Panc1 (cell line): ENCODE data around the gene TBC1D17. TPM values are rescaled to one million over a fixed set of nuclear protein-coding genes. Genes with fewer than 3 reads are reported as not detected.
A peak's percentile ranks its signal among the peaks of the same experiment; 100 is the strongest.

Experiments
- ATAC-seq: fragments of 200-7000 bp; cut with Tn5 transposase; 2 replicates; pipeline ENCODE4 v1.9.1; 2020; ENCODE audit warnings: mild to moderate bottlenecking, moderate library complexity
- BruUV-seq: library from RNA; stranded (reverse); fragments of 400-500 nt; replicated peaks from 2 replicates; lab custom pipeline; 2021; lab: Mats Ljungman, UMichigan
- CTCF ChIA-PET: fragments of 300-600 bp; sonication (Branson Sonifier 250); formaldehyde crosslinking; loops from one replicate; lab custom pipeline; 2022; ENCODE audit warnings: antibody characterized with exemption; lab: Charles Lee
- POLR2A ChIA-PET: fragments of 300-600 bp; sonication (Branson Sonifier 250); formaldehyde crosslinking; loops from one replicate; lab custom pipeline; 2022; ENCODE audit warnings: antibody characterized with exemption; lab: Charles Lee
- DNase-seq: peaks from one replicate; pipeline ENCODE4 v3.0.0-alpha.2; 2010; ENCODE audit warnings: low read depth, low spot score
- H3K27ac ChIP-seq: 2 replicates; pipeline ENCODE4 v1.5.1; 2011; ENCODE audit warnings: mild to moderate bottlenecking, low read length, inconsistent platforms
- H3K27me3 ChIP-seq: fragments of 200-500 bp; sonication (Bioruptor generic); 2 replicates; pipeline ENCODE4 v1.6.0; 2014; ENCODE audit warnings: low read length, inconsistent platforms; ENCODE audit not compliant: control insufficient read depth, insufficient read depth
- H3K36me3 ChIP-seq: fragments of 200-500 bp; sonication (Bioruptor generic); 2 replicates; pipeline ENCODE4 v1.5.1; 2014; ENCODE audit warnings: inconsistent platforms, mild to moderate bottlenecking, low read length, moderate library complexity; ENCODE audit not compliant: control insufficient read depth, insufficient read depth
- H3K4me1 ChIP-seq: 2 replicates; pipeline ENCODE4 v1.5.1; 2011; ENCODE audit warnings: inconsistent platforms, mild to moderate bottlenecking, low read length, moderate library complexity; ENCODE audit not compliant: control insufficient read depth, insufficient read depth
- H3K4me3 ChIP-seq, 2 experiments: 2 replicates each; pipeline ENCODE4 v1.5.1; 2011 to 2012; ENCODE audit warnings: low read depth in 2 of 2, low read length in 2 of 2, mild to moderate bottlenecking in 2 of 2, inconsistent platforms in 1 of 2, moderate library complexity in 1 of 2
- H3K9me3 ChIP-seq: fragments of 200-500 bp; sonication (Bioruptor generic); 2 replicates; pipeline ENCODE4 v1.5.1; 2014; ENCODE audit warnings: low read depth, mild to moderate bottlenecking, inconsistent platforms, low read length, moderate library complexity; ENCODE audit not compliant: control insufficient read depth, insufficient read depth
- CTCF ChIP-seq: fragments of 450-650 bp; IDR thresholded peaks from 2 replicates; pipeline ENCODE4 v1.5.1; 2017; ENCODE audit warnings: mild to moderate bottlenecking
- POLR2AphosphoS5 ChIP-seq: IDR thresholded peaks from 2 replicates; pipeline ENCODE4 v1.6.1; 2012; ENCODE audit warnings: mild to moderate bottlenecking, low read depth, low read length, moderate library complexity
- SIN3A ChIP-seq: IDR thresholded peaks from 2 replicates; pipeline ENCODE4 v1.6.1; 2012; ENCODE audit warnings: low read depth, mild to moderate bottlenecking, low read length, moderate library complexity, borderline replicate concordance; ENCODE audit not compliant: insufficient read depth
- TCF7L2 ChIP-seq: IDR thresholded peaks from 2 replicates; pipeline ENCODE4 v1.6.1; 2011; ENCODE audit warnings: mild to moderate bottlenecking, low read depth, low read length, inconsistent platforms
- in situ Hi-C: cut with HindIII; loops from 2 replicates; pipeline ENCODE4 v1.10.0; 2016; ENCODE audit warnings: low sequenced_read_pairs, low pct_unique_long_range_greater_than_20kb
- intact Hi-C: fragments of 100-400 bp; cut with micrococcal nuclease; formaldehyde crosslinking; loops from one replicate; pipeline ENCODE4 v1.10.0; 2022; ENCODE audit not compliant: unreplicated experiment
- total RNA-seq: library from RNA; stranded (reverse); gene quantifications from one replicate; pipeline ENCODE4 v1.2.1, GENCODE V29; 2021; ENCODE audit not compliant: unreplicated experiment
- TF ChIP-seq, protein P1 (sequence below), 2 experiments: IDR thresholded peaks; 2 replicates each; pipeline ENCODE4 v1.6.1; 2011 to 2012; ENCODE audit warnings: low read depth in 2 of 2, control low read depth in 1 of 2, low read length in 1 of 2, mild to moderate bottlenecking in 1 of 2, moderate library complexity in 1 of 2; ENCODE audit not compliant: insufficient read depth in 1 of 2

The TBC1D17 gene
- total RNA-seq, 1 experiment from 2014 or later = 43.2 TPM

- BruUV-seq = no TSS peak
- intact Hi-C loops (no loop called here), in situ Hi-C loops (no loop called here)
- no peak overlapping the region for H3K4me3 ChIP-seq
- no peaks in the 10 kb centered on the region for H3K27me3 ChIP-seq
- H3K36me3 ChIP-seq = peaks cover 5% of the 10 kb centered on the region; the same call in 1 of the 2 replicates
- no peak for DNase-seq
- no peak overlapping the region; the same call in 1 of the 2 replicates for H3K27ac ChIP-seq
- ATAC-seq = no peak
- no peaks in the 10 kb centered on the region for H3K9me3 ChIP-seq
- TF ChIP-seq, protein P1, sequence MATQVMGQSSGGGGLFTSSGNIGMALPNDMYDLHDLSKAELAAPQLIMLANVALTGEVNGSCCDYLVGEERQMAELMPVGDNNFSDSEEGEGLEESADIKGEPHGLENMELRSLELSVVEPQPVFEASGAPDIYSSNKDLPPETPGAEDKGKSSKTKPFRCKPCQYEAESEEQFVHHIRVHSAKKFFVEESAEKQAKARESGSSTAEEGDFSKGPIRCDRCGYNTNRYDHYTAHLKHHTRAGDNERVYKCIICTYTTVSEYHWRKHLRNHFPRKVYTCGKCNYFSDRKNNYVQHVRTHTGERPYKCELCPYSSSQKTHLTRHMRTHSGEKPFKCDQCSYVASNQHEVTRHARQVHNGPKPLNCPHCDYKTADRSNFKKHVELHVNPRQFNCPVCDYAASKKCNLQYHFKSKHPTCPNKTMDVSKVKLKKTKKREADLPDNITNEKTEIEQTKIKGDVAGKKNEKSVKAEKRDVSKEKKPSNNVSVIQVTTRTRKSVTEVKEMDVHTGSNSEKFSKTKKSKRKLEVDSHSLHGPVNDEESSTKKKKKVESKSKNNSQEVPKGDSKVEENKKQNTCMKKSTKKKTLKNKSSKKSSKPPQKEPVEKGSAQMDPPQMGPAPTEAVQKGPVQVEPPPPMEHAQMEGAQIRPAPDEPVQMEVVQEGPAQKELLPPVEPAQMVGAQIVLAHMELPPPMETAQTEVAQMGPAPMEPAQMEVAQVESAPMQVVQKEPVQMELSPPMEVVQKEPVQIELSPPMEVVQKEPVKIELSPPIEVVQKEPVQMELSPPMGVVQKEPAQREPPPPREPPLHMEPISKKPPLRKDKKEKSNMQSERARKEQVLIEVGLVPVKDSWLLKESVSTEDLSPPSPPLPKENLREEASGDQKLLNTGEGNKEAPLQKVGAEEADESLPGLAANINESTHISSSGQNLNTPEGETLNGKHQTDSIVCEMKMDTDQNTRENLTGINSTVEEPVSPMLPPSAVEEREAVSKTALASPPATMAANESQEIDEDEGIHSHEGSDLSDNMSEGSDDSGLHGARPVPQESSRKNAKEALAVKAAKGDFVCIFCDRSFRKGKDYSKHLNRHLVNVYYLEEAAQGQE (IDR thresholded peaks at IDR 0.05; ENCODE audit: insufficient read depth in 1 of 2, low read depth in 2 of 2, low read length in 1 of 2) = no peak
- no peak for TF ChIP-seq TCF7L2
- no peak for TF ChIP-seq POLR2AphosphoS5
- TF ChIP-seq CTCF = no peak
- no peak for TF ChIP-seq SIN3A
- ChIA-PET CTCF (no interaction called here), POLR2A (no interaction called here)
- peaks cover 25% of the 10 kb centered on the region for H3K4me1 ChIP-seq
These were observed 6.0 kb upstream of the TBC1D17 start for GRCh38 chr19:49871349-49871985.

GRCh38 chr19:49872245-49873128 lies 5.0 kb upstream of the TBC1D17 start:
- ChIA-PET POLR2A (no interaction called here), CTCF (no interaction called here)
- H3K4me1 ChIP-seq = peaks cover 25% of the 10 kb centered on the region
- H3K36me3 ChIP-seq = peaks cover 5% of the 10 kb centered on the region; the same call in 1 of the 2 replicates
- H3K27me3 ChIP-seq = no peaks in the 10 kb centered on the region
- no peaks in the 10 kb centered on the region for H3K9me3 ChIP-seq
- in situ Hi-C loops = no loop called here
- DNase-seq = no peak
- TF ChIP-seq POLR2AphosphoS5 (no peak), TCF7L2 (no peak), SIN3A (no peak), CTCF (no peak)
- TF ChIP-seq, protein P1 (IDR thresholded peaks at IDR 0.05; ENCODE audit: insufficient read depth in 1 of 2, low read depth in 2 of 2, low read length in 1 of 2) = no peak
- H3K27ac ChIP-seq = peak overlapping the region; percentile 40
- intact Hi-C loops = no loop called here
- H3K4me3 ChIP-seq = no peak overlapping the region
- no peak for ATAC-seq
- BruUV-seq = no TSS peak
